Mesenchymal stem cell (in vitro differentiated cells and primary cell): ENCODE data around the gene SKAP1.
A peak's percentile ranks its signal among the peaks of the same experiment; 100 is the strongest.

Source experiments
- DNase-seq: peaks from one replicate; pipeline ENCODE4 v3.0.0-alpha.2; 2013
- H2AFZ ChIP-seq: one replicate; pipeline ENCODE4 v1.6.1; 2013; ENCODE audit warnings: low read depth, mild to moderate bottlenecking, control low read depth, inconsistent platforms, low read length, moderate library complexity
- H2AK5ac ChIP-seq: 2 replicates; pipeline ENCODE4 v1.6.1; 2013; ENCODE audit warnings: low read length, moderate library complexity, mild to moderate bottlenecking, inconsistent platforms; ENCODE audit not compliant: severe bottlenecking
- H2BK120ac ChIP-seq: one replicate; pipeline ENCODE4 v1.6.1; 2013; ENCODE audit warnings: low read depth, mild to moderate bottlenecking, inconsistent platforms, low read length, moderate library complexity
- H2BK12ac ChIP-seq, 2 experiments: one replicate each; pipeline ENCODE4 v1.6.1; 2013; ENCODE audit warnings: inconsistent platforms in 2 of 2, low read length in 2 of 2, mild to moderate bottlenecking in 2 of 2, moderate library complexity in 2 of 2, control low read depth in 1 of 2
- H2BK15ac ChIP-seq: one replicate; pipeline ENCODE4 v1.6.1; 2013; ENCODE audit warnings: mild to moderate bottlenecking, low read depth, inconsistent platforms; ENCODE audit not compliant: poor library complexity, severe bottlenecking
- H2BK5ac ChIP-seq: 2 replicates; pipeline ENCODE4 v1.6.1; 2013; ENCODE audit warnings: low read depth, mild to moderate bottlenecking, low read length, control low read depth, inconsistent platforms; ENCODE audit not compliant: poor library complexity, severe bottlenecking
- H3K14ac ChIP-seq, 2 experiments: one replicate each; pipeline ENCODE4 v1.6.1; 2013; ENCODE audit warnings: inconsistent platforms in 2 of 2, low read length in 2 of 2, control low read depth in 1 of 2, mild to moderate bottlenecking in 1 of 2, moderate library complexity in 1 of 2
- H3K18ac ChIP-seq, 2 experiments: one replicate each; pipeline ENCODE4 v1.6.1; 2013; ENCODE audit warnings: inconsistent platforms in 2 of 2, low read length in 2 of 2, control low read depth in 1 of 2, low read depth in 1 of 2, mild to moderate bottlenecking in 1 of 2
- H3K23ac ChIP-seq, 2 experiments: one replicate each; pipeline ENCODE4 v1.6.1; 2013; ENCODE audit warnings: inconsistent platforms in 2 of 2, low read length in 2 of 2, mild to moderate bottlenecking in 2 of 2, moderate library complexity in 2 of 2, control low read depth in 1 of 2
- H3K27ac ChIP-seq: 2 replicates; pipeline ENCODE4 v1.5.1; 2013; ENCODE audit warnings: mild to moderate bottlenecking, moderate library complexity, low read length, control low read depth, inconsistent platforms; ENCODE audit not compliant: poor library complexity, severe bottlenecking
- H3K27me3 ChIP-seq, 2 experiments: 2 replicates each; pipeline versions ENCODE4 v1.6.1 to v1.7.0; 2013; ENCODE audit warnings: low read length in 2 of 2, mild to moderate bottlenecking in 2 of 2, moderate library complexity in 2 of 2, control low read depth in 1 of 2, inconsistent platforms in 1 of 2; ENCODE audit not compliant: control insufficient read depth in 1 of 2, insufficient read depth in 1 of 2
- H3K36me3 ChIP-seq, 2 experiments: 2 replicates each; pipeline versions ENCODE4 v1.6.1 to v1.7.0; 2013; ENCODE audit warnings: low read length in 2 of 2, control low read depth in 1 of 2, inconsistent platforms in 1 of 2, low read depth in 1 of 2, mild to moderate bottlenecking in 1 of 2; ENCODE audit not compliant: insufficient read depth in 2 of 2, control insufficient read depth in 1 of 2
- H3K4ac ChIP-seq, 2 experiments: one replicate each; pipeline ENCODE4 v1.6.1; 2013; ENCODE audit warnings: inconsistent platforms in 2 of 2, low read length in 2 of 2, mild to moderate bottlenecking in 2 of 2, moderate library complexity in 2 of 2, control low read depth in 1 of 2, low read depth in 1 of 2
- H3K4me1 ChIP-seq: 2 replicates; pipeline ENCODE4 v1.6.1; 2013; ENCODE audit warnings: low read depth, low read length, control low read depth; ENCODE audit not compliant: control insufficient read depth, insufficient read depth
- H3K4me2 ChIP-seq: 2 replicates; pipeline ENCODE4 v1.6.1; 2013; ENCODE audit warnings: low read length, mild to moderate bottlenecking, inconsistent platforms; ENCODE audit not compliant: poor library complexity, severe bottlenecking
- H3K4me3 ChIP-seq, 2 experiments: 2 replicates each; pipeline versions ENCODE4 v1.5.1 to v1.7.0; 2013; ENCODE audit warnings: low read length in 2 of 2, mild to moderate bottlenecking in 2 of 2, control low read depth in 1 of 2, low read depth in 1 of 2; ENCODE audit not compliant: insufficient read depth in 1 of 2
- H3K79me1 ChIP-seq: replicated peaks from 2 replicates; pipeline ENCODE4 v1.6.1; 2013; ENCODE audit warnings: mild to moderate bottlenecking, control low read depth, low read length, inconsistent platforms; ENCODE audit not compliant: poor library complexity, severe bottlenecking
- H3K9ac ChIP-seq: 2 replicates; pipeline ENCODE4 v1.7.0; 2013; ENCODE audit warnings: mild to moderate bottlenecking, low read length, moderate library complexity
- H3K9me3 ChIP-seq: 2 replicates; pipeline ENCODE4 v1.7.0; 2013; ENCODE audit warnings: mild to moderate bottlenecking, low read length; ENCODE audit not compliant: control insufficient read depth
- H4K8ac ChIP-seq: one replicate; pipeline ENCODE4 v1.6.1; 2013; ENCODE audit warnings: inconsistent platforms, mild to moderate bottlenecking, low read length, moderate library complexity
- H4K91ac ChIP-seq: one replicate; pipeline ENCODE4 v1.6.1; 2013; ENCODE audit warnings: mild to moderate bottlenecking, low read length, inconsistent platforms
- WGBS: methylation state at CpG from one replicate; pipeline ENCODE4 v1.1.7; 2013; ENCODE audit warnings: mixed read lengths; 5-methylcytosine and 5-hydroxymethylcytosine counted together

SKAP1 gene

DNA sequence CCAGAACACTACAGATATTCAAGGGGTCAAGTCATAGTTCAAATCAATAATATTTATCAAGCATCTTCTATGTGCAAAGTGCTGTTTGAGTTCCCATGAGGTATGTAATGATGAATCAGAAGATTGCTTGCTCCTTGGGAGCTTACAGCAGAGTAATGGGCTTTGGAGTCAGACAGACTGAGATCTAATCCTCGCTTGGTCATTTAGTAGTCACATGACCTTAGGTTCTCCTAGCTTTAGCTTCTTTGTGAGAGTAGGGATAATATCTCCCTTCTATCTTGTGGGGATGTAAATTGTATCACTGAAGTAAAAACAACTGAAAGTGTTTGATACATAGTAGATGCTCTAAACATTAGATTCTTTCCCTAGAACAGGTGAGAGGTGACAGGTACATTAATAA, 292.4 kb downstream of the SKAP1 start:
- no peaks in the 10 kb centered on the region for H3K4me1 ChIP-seq
- no peak overlapping the region for H2BK12ac ChIP-seq
- no peak overlapping the region for H3K4me3 ChIP-seq
- H3K23ac ChIP-seq: no peak overlapping the region
- DNase-seq: no peak
- H3K27ac ChIP-seq: no peak overlapping the region
- no peak overlapping the region for H3K14ac ChIP-seq
- no peak overlapping the region for H4K8ac ChIP-seq
- no peak overlapping the region for H2AFZ ChIP-seq
- H3K79me1 ChIP-seq: no peaks in the 10 kb centered on the region
- no peak overlapping the region for H3K18ac ChIP-seq
- H2BK120ac ChIP-seq: no peak overlapping the region
- H4K91ac ChIP-seq: no peak overlapping the region
- H2BK15ac ChIP-seq: no peak overlapping the region
- no peak overlapping the region for H2AK5ac ChIP-seq
- H3K4me2 ChIP-seq: no peak overlapping the region
- no peak overlapping the region for H3K4ac ChIP-seq
- 100% methylated on average over 1 of the region's 1 CpG for WGBS
- peaks cover 15 to 30% of the 10 kb centered on the region in 2 experiments for H3K27me3 ChIP-seq
- H3K9ac ChIP-seq: no peak overlapping the region
- H3K36me3 ChIP-seq: no peaks in the 10 kb centered on the region
- no peak overlapping the region for H2BK5ac ChIP-seq
- no peaks in the 10 kb centered on the region for H3K9me3 ChIP-seq

GRCh38 chr17:48134912-48135480, 295.0 kb downstream of the SKAP1 start:
- WGBS: 92% methylated on average over 2 of the region's 3 CpGs
- no peak overlapping the region for H2BK15ac ChIP-seq
- no peak overlapping the region for H4K8ac ChIP-seq
- no peak overlapping the region for H3K14ac ChIP-seq
- H2BK120ac ChIP-seq: no peak overlapping the region
- no peak overlapping the region for H3K23ac ChIP-seq
- no peak overlapping the region for H3K18ac ChIP-seq
- peaks cover 7 to 10% of the 10 kb centered on the region in 2 experiments for H3K27me3 ChIP-seq
- no peak overlapping the region for H2AFZ ChIP-seq
- no peak overlapping the region for H3K4ac ChIP-seq
- no peak overlapping the region for H3K27ac ChIP-seq
- H3K4me3 ChIP-seq: no peak overlapping the region
- no peaks in the 10 kb centered on the region for H3K9me3 ChIP-seq
- DNase-seq: no peak
- no peak overlapping the region for H3K9ac ChIP-seq
- H2AK5ac ChIP-seq: no peak overlapping the region
- no peak overlapping the region for H4K91ac ChIP-seq
- no peak overlapping the region for H3K4me2 ChIP-seq
- H3K79me1 ChIP-seq: no peaks in the 10 kb centered on the region
- H3K36me3 ChIP-seq: no peaks in the 10 kb centered on the region
- H2BK5ac ChIP-seq: no peak overlapping the region
- H2BK12ac ChIP-seq: no peak overlapping the region
- H3K4me1 ChIP-seq: no peaks in the 10 kb centered on the region

DNA sequence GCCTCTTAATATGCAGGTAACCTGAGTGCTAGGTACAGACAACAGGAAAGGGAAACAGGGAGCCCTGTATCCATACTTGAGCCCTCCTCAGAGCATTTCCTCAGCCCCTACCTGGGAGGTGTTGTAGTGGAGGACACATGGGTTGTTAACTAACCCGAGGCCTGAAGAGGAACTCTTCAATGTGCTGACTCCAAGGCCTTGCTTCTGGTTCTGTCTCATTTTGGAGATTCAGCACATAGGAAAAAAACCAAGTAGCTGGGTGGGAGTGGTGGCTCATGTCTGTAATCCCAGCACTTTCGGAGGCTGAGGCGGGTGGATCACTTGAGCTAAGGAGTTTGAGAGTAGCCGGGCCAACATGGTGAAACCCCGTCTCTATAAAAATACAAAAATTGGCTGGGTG, 297.6 kb downstream of the SKAP1 start:
- H3K9ac ChIP-seq: no peak overlapping the region
- no peak overlapping the region for H2BK15ac ChIP-seq
- H3K4ac ChIP-seq: no peak overlapping the region
- H2BK12ac ChIP-seq: no peak overlapping the region
- no peak overlapping the region for H2BK120ac ChIP-seq
- no peak overlapping the region for H2BK5ac ChIP-seq
- no peak overlapping the region for H3K14ac ChIP-seq
- peaks cover 4% of the 10 kb centered on the region in 2 experiments for H3K27me3 ChIP-seq
- no peak overlapping the region for H4K8ac ChIP-seq
- H3K18ac ChIP-seq: no peak overlapping the region
- no peak for DNase-seq
- H3K36me3 ChIP-seq: peaks cover 0 to 3% of the 10 kb centered on the region in 2 experiments
- no peaks in the 10 kb centered on the region for H3K79me1 ChIP-seq
- no peak overlapping the region for H3K4me2 ChIP-seq
- WGBS: 95% methylated on average over 5 of the region's 5 CpGs
- H3K23ac ChIP-seq: no peak overlapping the region
- no peaks in the 10 kb centered on the region for H3K9me3 ChIP-seq
- H2AK5ac ChIP-seq: no peak overlapping the region
- no peak overlapping the region for H3K27ac ChIP-seq
- H2AFZ ChIP-seq: no peak overlapping the region
- H4K91ac ChIP-seq: no peak overlapping the region
- peaks cover 5% of the 10 kb centered on the region for H3K4me1 ChIP-seq
- no peak overlapping the region for H3K4me3 ChIP-seq

DNA sequence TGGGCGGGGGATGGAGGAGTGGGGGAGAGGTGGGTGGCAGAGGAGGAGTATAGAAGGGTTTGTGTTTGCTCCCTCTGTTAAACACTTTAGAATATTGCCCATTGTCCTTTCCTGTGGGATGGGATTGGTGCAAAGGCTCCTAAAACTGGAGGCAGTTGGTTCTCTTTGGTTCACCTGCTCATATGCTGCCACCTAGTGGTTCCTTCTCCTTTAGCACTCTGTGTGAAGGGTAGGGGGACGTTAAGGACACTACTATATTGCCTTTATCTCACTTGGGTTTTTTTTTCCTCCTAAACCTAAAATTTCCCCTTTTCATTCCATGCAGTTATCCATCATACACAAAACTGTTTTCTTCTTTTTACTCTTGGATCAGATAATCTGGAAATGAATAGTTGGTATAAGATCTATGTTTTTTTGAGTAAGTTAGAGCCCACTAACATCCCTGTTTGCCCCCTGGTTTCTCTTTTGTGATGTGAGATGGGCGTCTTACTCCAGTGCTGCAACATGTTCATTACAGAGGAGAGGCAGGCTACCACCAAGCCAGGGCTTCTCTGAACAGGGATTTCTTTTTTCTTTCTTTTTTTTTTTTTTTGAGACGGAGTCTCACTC, 298.7 kb downstream of the SKAP1 start:
- Histone ChIP-seq H3K4me3 (no peak overlapping the region), H2AK5ac (no peak overlapping the region), H3K79me1 (no peaks in the 10 kb centered on the region), H4K8ac (no peak overlapping the region), H3K27me3 (peaks cover 0 to 4% of the 10 kb centered on the region in 2 experiments), H4K91ac (no peak overlapping the region), H2BK120ac (no peak overlapping the region), H3K4me1 (peaks cover 6% of the 10 kb centered on the region), H2BK15ac (no peak overlapping the region), H2BK12ac (no peak overlapping the region), H3K9me3 (no peaks in the 10 kb centered on the region), H3K9ac (no peak overlapping the region), H2BK5ac (no peak overlapping the region), H3K36me3 (peaks cover 3 to 7% of the 10 kb centered on the region in 2 experiments), H3K18ac (no peak overlapping the region), H3K23ac (no peak overlapping the region), H3K4ac (no peak overlapping the region), H3K4me2 (no peak overlapping the region), H2AFZ (no peak overlapping the region), H3K27ac (no peak overlapping the region), H3K14ac (no peak overlapping the region)
- WGBS: 52% methylated on average over 3 of the region's 4 CpGs
- DNase-seq: peak; percentile 73
